HG02981 (cell line): ENCODE results near the gene PPCS.

ENCODE experiments used
- ATAC-seq: cut with Tn5 transposase; IDR thresholded peaks from one replicate; pipeline ENCODE4 v1.9.1; 2021; ENCODE audit warnings: mild to moderate bottlenecking, moderate library complexity; ENCODE audit not compliant: unreplicated experiment

Gene PPCS

GRCh38 chr1:42456010-42456753, at the start of gene PPCS, which contains the start of gene ZMYND12:
TSS of gene PPCS (plus strand) at chr1:42456543. CDS start at chr1:42456566, 23 bp downstream.
TSS of gene ZMYND12 (minus strand) at chr1:42456022. CDS start at chr1:42455997, 25 bp downstream.
- peak; percentile 79 for ATAC-seq

- ATAC-seq = no peak
Observed at GRCh38 chr1:42414551-42415496, 41.5 kb upstream of the PPCS start.

- no peak for ATAC-seq
Observed at GRCh38 chr1:42417166-42417565, 39.2 kb upstream of the PPCS start.

GRCh38 chr1:42418516-42418915, 37.8 kb upstream of the PPCS start:
- no peak for ATAC-seq

GRCh38 chr1:42419126-42419821, 37.1 kb upstream of the PPCS start:
- ATAC-seq = no peak

GRCh38 chr1:42420121-42420520, 36.2 kb upstream of the PPCS start:
- no peak for ATAC-seq

- ATAC-seq = no peak
Observed at GRCh38 chr1:42420911-42421585, 35.3 kb upstream of the PPCS start.

GRCh38 chr1:42422737-42423136, 33.6 kb upstream of the PPCS start:
- no peak for ATAC-seq

- no peak for ATAC-seq
Observed at GRCh38 chr1:42423681-42424080, 32.7 kb upstream of the PPCS start.

GRCh38 chr1:42424201-42424600, 32.1 kb upstream of the PPCS start:
- ATAC-seq = no peak

- no peak for ATAC-seq
Observed at GRCh38 chr1:42427240-42427639, 29.1 kb upstream of the PPCS start.

- no peak for ATAC-seq
Observed at GRCh38 chr1:42429603-42430002, 26.7 kb upstream of the PPCS start.

GRCh38 chr1:42430286-42431135, 25.8 kb upstream of the PPCS start:
- no peak for ATAC-seq

- no peak for ATAC-seq
Observed at GRCh38 chr1:42431514-42431913, 24.8 kb upstream of the PPCS start.

GRCh38 chr1:42432714-42433113, 23.6 kb upstream of the PPCS start:
- ATAC-seq = no peak

GRCh38 chr1:42433369-42433768, 23.0 kb upstream of the PPCS start:
- ATAC-seq = no peak

GRCh38 chr1:42434340-42434739, 22.0 kb upstream of the PPCS start:
- ATAC-seq = no peak

GRCh38 chr1:42439940-42440339, 16.4 kb upstream of the PPCS start:
- ATAC-seq = no peak

GRCh38 chr1:42442662-42443061, 13.7 kb upstream of the PPCS start:
- no peak for ATAC-seq

GRCh38 chr1:42449256-42449655, 7.1 kb upstream of the PPCS start:
- ATAC-seq = no peak
